BLaER1 (cell line): Measurements from ENCODE around the gene ASIP.
A peak's percentile ranks its signal among the peaks of the same experiment; 100 is the strongest.
"Not testable (repeated sequence)": the region's sequence is repeated elsewhere in the genome, so short reads cannot be mapped to it uniquely, and the experiment has no call there.

ENCODE experiments used
- H3K27ac ChIP-seq: shearing (Covaris generic); formaldehyde crosslinking; 2 replicates; pipeline ENCODE4 v1.8.1; 2022
- H3K27me3 ChIP-seq: shearing (Covaris generic); formaldehyde crosslinking; 2 replicates; pipeline ENCODE4 v1.8.1; 2022
- H3K36me3 ChIP-seq: shearing (Covaris generic); formaldehyde crosslinking; 2 replicates; pipeline ENCODE4 v1.8.1; 2022
- H3K4me1 ChIP-seq: shearing (Covaris generic); formaldehyde crosslinking; 2 replicates; pipeline ENCODE4 v1.8.1; 2022
- H3K4me2 ChIP-seq: shearing (Covaris generic); formaldehyde crosslinking; 2 replicates; pipeline ENCODE4 v1.8.1; 2022
- H3K4me3 ChIP-seq: shearing (Covaris generic); formaldehyde crosslinking; 2 replicates; pipeline ENCODE4 v1.8.1; 2022
- H3K9ac ChIP-seq: shearing (Covaris generic); formaldehyde crosslinking; 2 replicates; pipeline ENCODE4 v1.8.1; 2022
- H3K9me3 ChIP-seq: shearing (Covaris generic); formaldehyde crosslinking; 2 replicates; pipeline ENCODE4 v1.8.1; 2022
- H4K20me1 ChIP-seq: shearing (Covaris generic); formaldehyde crosslinking; 2 replicates; pipeline ENCODE4 v1.8.1; 2022
- Cebpa-rat ChIP-seq: shearing (Covaris generic); IDR thresholded peaks from 2 replicates; pipeline ENCODE4 v1.8.1; 2022

Gene ASIP

GRCh38 chr20:34256629-34257124 lies 15.5 kb downstream of the ASIP start:
- Histone ChIP-seq H3K9ac (no peak overlapping the region), H4K20me1 (no peaks in the 10 kb centered on the region), H3K27ac (no peak overlapping the region), H3K27me3 (no peaks in the 10 kb centered on the region), H3K4me3 (no peak overlapping the region), H3K4me1 (no peaks in the 10 kb centered on the region), H3K4me2 (no peak overlapping the region), H3K9me3 (no peaks in the 10 kb centered on the region), H3K36me3 (no peaks in the 10 kb centered on the region)
- no peak for TF ChIP-seq Cebpa-rat

DNA sequence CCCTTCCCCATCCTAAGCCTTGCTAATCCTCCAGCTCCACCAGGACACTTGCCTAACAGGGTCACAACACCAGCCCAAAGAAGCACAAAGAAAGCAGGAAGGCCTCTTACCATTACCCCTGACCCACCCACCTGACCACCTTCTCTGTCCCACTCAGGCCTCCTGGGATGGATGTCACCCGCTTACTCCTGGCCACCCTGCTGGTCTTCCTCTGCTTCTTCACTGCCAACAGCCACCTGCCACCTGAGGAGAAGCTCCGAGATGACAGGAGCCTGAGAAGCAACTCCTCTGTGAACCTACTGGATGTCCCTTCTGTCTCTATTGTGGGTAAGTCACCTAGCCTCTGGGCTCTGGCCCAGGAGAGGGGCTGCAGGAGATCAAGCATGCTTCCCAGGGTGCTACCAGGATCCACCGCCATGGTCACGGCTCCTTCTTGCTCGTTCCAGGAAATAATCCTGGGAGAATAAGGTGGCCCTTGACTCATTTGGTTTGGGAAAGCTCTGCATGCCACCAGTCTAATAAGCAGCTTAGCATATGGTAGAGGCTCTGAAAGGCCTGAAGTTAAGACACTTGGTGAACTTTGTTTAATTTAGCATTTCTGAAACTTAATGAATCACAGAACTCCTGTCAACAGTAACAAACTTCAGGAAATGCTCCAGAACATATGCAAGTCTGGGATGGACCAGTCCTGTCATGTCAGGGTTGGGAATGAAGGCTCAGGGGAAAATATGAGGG lies 19.2 kb downstream of the ASIP start:
- Histone ChIP-seq H3K4me1 (0 out of 2 replicates have a peak, but pooled peaks cover 6% of the 10 kb centered on the region), H3K4me2 (no peak overlapping the region), H3K27ac (no peak overlapping the region), H3K27me3 (no peaks in the 10 kb centered on the region), H4K20me1 (no peaks in the 10 kb centered on the region), H3K9ac (no peak overlapping the region), H3K4me3 (no peak overlapping the region), H3K36me3 (no peaks in the 10 kb centered on the region), H3K9me3 (no peaks in the 10 kb centered on the region)
- TF ChIP-seq Cebpa-rat: no peak

GRCh38 chr20:34262488-34263288 lies 21.5 kb downstream of the ASIP start:
- H3K27ac ChIP-seq: peak overlapping the region; percentile 20; the same call in 1 of the 2 replicates
- H3K9ac ChIP-seq: no peak overlapping the region
- H3K4me1 ChIP-seq: 0 out of 2 replicates have a peak, but pooled peaks cover 6% of the 10 kb centered on the region
- no peaks in the 10 kb centered on the region for H3K27me3 ChIP-seq
- H3K9me3 ChIP-seq: no peaks in the 10 kb centered on the region
- no peak for TF ChIP-seq Cebpa-rat
- no peak overlapping the region for H3K4me3 ChIP-seq
- H3K36me3 ChIP-seq: no peaks in the 10 kb centered on the region
- no peaks in the 10 kb centered on the region for H4K20me1 ChIP-seq
- no peak overlapping the region for H3K4me2 ChIP-seq

- not testable (repeated sequence) for H3K9ac ChIP-seq, H3K9me3 ChIP-seq, H3K27me3 ChIP-seq, H3K36me3 ChIP-seq, H3K4me1 ChIP-seq, H3K4me3 ChIP-seq, H3K27ac ChIP-seq, H3K4me2 ChIP-seq, H4K20me1 ChIP-seq
Observed at GRCh38 chr20:34263468-34263867, 22.2 kb downstream of the ASIP start.

DNA sequence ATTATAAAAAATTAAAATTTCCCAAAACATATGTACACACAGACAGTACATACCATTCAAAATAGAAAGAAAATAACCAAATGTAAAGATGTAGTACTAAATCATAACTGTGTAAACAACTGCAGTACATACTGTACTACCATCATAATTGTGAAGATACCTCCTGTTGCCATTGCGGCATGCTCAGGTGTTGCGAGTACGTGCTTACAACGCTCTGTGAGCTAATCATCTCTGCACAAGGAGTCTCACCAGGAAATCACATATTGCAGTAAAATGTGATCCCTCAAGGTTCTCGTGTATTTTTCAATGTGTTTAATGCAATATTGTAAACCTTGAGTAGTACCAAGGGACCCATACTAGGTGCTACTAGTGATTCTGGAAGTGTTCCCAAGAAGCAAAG lies 22.9 kb downstream of the ASIP start:
- no peaks in the 10 kb centered on the region for H3K9me3 ChIP-seq
- no peak overlapping the region for H3K9ac ChIP-seq
- peaks cover 9% of the 10 kb centered on the region for H3K27me3 ChIP-seq
- 0 out of 2 replicates have a peak, but pooled peaks cover 11% of the 10 kb centered on the region for H4K20me1 ChIP-seq
- H3K27ac ChIP-seq: no peak overlapping the region
- no peaks in the 10 kb centered on the region for H3K36me3 ChIP-seq
- no peak for TF ChIP-seq Cebpa-rat
- H3K4me2 ChIP-seq: no peak overlapping the region
- H3K4me3 ChIP-seq: no peak overlapping the region
- peaks cover 12% of the 10 kb centered on the region for H3K4me1 ChIP-seq

DNA sequence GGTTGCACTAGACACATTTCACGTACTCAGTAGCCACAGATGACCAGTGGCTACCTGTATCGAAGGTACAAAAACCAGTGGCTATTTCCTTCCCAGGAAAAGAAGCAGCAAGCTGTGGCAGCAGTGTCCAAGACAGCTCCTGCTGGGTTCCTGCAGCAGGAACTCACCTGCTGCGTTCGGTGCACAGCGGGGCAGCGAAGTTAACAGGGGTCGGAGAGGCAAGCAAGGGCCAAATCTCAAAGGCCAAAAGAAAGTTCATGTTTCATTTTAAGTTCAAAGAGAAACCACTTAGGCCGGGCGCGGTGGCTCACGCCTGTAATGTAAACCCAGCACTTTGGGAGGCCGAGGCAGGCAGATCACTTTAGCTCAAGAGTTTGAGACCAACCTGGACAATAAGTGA lies 26.9 kb downstream of the ASIP start:
- H4K20me1 ChIP-seq: peaks cover 27% of the 10 kb centered on the region; the same call in 1 of the 2 replicates
- H3K9me3 ChIP-seq: no peaks in the 10 kb centered on the region
- peaks cover 13% of the 10 kb centered on the region for H3K4me1 ChIP-seq
- no peak overlapping the region for H3K4me2 ChIP-seq
- TF ChIP-seq Cebpa-rat: no peak
- no peak overlapping the region for H3K27ac ChIP-seq
- peaks cover 29% of the 10 kb centered on the region for H3K27me3 ChIP-seq
- H3K36me3 ChIP-seq: peaks cover 19% of the 10 kb centered on the region
- H3K4me3 ChIP-seq: no peak overlapping the region
- H3K9ac ChIP-seq: no peak overlapping the region

DNA sequence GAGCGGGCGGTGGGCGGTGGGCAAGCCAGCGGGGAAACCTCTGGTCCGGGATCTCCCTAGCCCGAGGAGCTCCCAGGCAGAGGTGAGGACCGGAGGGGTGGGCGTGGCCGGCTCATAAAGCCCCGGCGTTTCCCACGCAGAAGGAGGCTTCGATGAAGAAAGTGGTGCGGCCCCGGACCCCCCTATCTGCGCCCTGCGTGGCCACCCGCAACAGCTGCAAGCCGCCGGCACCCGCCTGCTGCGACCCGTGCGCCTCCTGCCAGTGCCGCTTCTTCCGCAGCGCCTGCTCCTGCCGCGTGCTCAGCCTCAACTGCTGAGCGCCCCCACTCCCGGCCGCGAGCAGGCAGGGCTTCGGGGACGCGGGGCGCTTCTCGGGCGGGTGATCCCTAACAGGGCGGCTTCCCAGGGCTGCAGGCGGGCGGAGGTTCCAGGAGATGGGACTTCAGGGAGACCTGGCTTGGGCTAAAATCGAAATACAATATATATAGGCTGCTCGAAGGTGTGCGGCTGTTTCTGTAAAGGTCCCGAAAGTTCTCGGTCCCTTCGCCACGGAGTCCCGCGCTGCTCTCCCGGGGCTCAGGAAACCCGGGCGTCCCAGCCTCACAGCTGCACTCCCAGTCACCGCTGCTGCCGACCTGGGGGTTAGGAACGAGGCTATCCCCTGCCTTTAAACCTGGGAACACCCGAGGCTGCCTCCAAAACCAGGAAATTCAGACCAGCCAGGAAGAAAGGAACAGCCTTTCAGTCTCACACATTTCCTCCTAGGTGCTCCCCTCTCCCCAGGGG lies 27.8 kb downstream of the ASIP start:
- peaks cover 27% of the 10 kb centered on the region; the same call in 1 of the 2 replicates for H4K20me1 ChIP-seq
- peaks cover 28% of the 10 kb centered on the region for H3K36me3 ChIP-seq
- no peaks in the 10 kb centered on the region for H3K9me3 ChIP-seq
- H3K27me3 ChIP-seq: peaks cover 29% of the 10 kb centered on the region
- peak overlapping the region; percentile 48 for H3K9ac ChIP-seq
- no peak for TF ChIP-seq Cebpa-rat
- peak overlapping the region; percentile 60 for H3K4me3 ChIP-seq
- peak overlapping the region; percentile 84 for H3K4me2 ChIP-seq
- no peak overlapping the region for H3K27ac ChIP-seq
- peaks cover 13% of the 10 kb centered on the region for H3K4me1 ChIP-seq

DNA sequence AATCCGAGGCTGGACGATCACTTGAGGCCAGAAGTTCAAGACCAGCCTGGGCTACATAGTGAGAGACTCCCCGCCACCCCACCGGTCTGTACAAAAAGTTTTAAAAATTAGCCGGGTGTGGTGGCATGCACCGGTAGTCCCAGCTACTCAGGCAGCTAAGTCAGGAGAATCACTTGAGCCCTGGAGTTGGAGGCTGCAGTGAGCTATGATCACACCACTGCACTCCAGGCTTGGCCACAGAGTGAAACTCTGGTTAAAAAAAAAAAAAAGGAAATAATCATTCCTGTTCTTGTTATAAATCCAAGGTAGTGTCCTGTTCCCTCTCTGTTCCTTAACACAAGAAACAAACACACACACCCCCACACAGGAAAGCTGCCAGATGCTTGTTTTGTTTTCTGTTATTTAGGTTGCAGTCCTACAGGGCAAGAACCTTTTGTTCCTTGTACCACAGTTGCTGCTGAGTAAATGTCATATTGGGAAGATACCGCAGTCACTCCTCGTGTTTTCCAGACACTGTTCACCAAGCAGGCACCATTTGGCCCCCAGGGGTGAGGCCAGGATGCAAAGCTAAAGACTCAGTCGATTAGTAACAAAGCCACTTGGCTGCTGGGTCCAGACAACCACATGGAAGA lies 28.9 kb downstream of the ASIP start:
- Histone ChIP-seq H3K27ac (no peak overlapping the region), H3K4me3 (no peak overlapping the region), H3K9ac (no peak overlapping the region), H3K9me3 (no peaks in the 10 kb centered on the region), H4K20me1 (peaks cover 27% of the 10 kb centered on the region; the same call in 1 of the 2 replicates), H3K4me2 (0 out of 2 replicates have a peak overlapping the region, but pooled peaks have one; percentile 84), H3K4me1 (peaks cover 13% of the 10 kb centered on the region), H3K36me3 (peaks cover 39% of the 10 kb centered on the region), H3K27me3 (peaks cover 29% of the 10 kb centered on the region)
- no peak for TF ChIP-seq Cebpa-rat

GRCh38 chr20:34271956-34272355 lies 30.7 kb downstream of the ASIP start:
- Histone ChIP-seq H3K27ac (no peak overlapping the region), H3K27me3 (peaks cover 29% of the 10 kb centered on the region), H3K9me3 (no peaks in the 10 kb centered on the region), H3K9ac (no peak overlapping the region), H3K4me3 (no peak overlapping the region), H3K36me3 (peaks cover 57% of the 10 kb centered on the region), H3K4me2 (no peak overlapping the region), H4K20me1 (peaks cover 27% of the 10 kb centered on the region; the same call in 1 of the 2 replicates), H3K4me1 (peaks cover 13% of the 10 kb centered on the region)
- no peak for TF ChIP-seq Cebpa-rat
